ENCODE measurements around the gene PTPRD.

DNA sequence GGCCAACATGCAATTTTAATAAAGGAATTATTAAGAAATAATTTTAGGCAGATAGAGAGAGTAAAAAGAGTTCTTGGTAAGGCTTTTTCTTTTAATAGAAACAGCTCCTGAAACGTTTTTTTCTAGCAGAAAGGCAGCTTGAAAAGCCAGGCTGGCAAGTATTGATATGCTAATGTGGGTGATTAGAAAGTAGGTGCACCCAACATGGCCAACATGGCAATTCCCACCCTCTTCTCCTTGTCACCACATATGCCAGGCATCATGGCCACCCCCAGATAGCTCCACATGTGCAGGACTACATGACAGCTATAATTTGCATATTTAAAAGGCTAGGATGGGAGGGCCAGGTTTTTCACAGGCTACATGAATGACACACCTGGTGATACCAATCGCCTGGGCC, 615.2 kb downstream of the PTPRD start:
- TF ChIP-seq, protein P1, sequence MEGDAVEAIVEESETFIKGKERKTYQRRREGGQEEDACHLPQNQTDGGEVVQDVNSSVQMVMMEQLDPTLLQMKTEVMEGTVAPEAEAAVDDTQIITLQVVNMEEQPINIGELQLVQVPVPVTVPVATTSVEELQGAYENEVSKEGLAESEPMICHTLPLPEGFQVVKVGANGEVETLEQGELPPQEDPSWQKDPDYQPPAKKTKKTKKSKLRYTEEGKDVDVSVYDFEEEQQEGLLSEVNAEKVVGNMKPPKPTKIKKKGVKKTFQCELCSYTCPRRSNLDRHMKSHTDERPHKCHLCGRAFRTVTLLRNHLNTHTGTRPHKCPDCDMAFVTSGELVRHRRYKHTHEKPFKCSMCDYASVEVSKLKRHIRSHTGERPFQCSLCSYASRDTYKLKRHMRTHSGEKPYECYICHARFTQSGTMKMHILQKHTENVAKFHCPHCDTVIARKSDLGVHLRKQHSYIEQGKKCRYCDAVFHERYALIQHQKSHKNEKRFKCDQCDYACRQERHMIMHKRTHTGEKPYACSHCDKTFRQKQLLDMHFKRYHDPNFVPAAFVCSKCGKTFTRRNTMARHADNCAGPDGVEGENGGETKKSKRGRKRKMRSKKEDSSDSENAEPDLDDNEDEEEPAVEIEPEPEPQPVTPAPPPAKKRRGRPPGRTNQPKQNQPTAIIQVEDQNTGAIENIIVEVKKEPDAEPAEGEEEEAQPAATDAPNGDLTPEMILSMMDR (IDR thresholded peaks at IDR 0.05): no peak
- no peak for TF ChIP-seq POLR2A (IDR thresholded peaks at IDR 0.05)
